Measurements from ENCODE around the gene SIX1. TPM values are rescaled to one million over a fixed set of nuclear protein-coding genes. Genes with fewer than 3 reads are reported as not detected.

The SIX1 gene
- total and polyA plus RNA-seq, 2 of the 13 experiments (the other 11 are each of a cell fraction or from before 2014, with no cell fraction given), result 1.7 to 6.5 TPM

GRCh38 chr14:60648249-60648933 is 886 bp downstream of the SIX1 start (continued):
- TF ChIP-seq, protein P1, sequence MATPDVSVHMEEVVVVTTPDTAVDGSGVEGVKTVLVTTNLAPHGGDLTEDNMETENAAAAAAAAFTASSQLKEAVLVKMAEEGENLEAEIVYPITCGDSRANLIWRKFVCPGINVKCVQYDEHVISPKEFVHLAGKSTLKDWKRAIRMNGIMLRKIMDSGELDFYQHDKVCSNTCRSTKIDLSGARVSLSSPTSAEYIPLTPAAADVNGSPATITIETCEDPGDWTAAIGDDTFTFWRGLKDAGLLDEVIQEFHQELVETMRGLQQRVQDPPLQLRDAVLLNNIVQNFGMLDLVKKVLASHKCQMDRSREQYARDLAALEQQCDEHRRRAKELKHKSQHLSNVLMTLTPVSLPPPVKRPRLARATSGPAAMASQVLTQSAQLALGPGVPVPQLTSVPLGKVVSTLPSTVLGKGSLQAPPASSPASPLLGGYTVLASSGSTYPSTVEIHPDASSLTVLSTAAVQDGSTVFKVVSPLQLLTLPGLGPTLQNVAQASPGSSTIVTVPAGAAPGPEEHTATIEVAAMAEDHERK (CRISPR knock-in tag; IDR thresholded peaks at IDR 0.05; ENCODE audit: low read depth), result no peak
- peak; percentile 10; the same call in 1 of the 2 replicates for TF ChIP-seq ZBTB7A (CRISPR knock-in tag; IDR thresholded peaks at IDR 0.05)
- TF ChIP-seq ZNF263 (CRISPR knock-in tag; IDR thresholded peaks at IDR 0.05), result peak; percentile 64; the same call in 1 of the 2 replicates
- TF ChIP-seq FOXO4 (CRISPR knock-in tag; conservative IDR thresholded peaks at IDR 0.05), result no peak
- TF ChIP-seq ZNF788 (CRISPR knock-in tag; IDR thresholded peaks at IDR 0.05; ENCODE audit: borderline replicate concordance), result no peak
- TF ChIP-seq ZNF615 (CRISPR knock-in tag; IDR thresholded peaks at IDR 0.05; ENCODE audit: borderline replicate concordance), result no peak
- no peak for TF ChIP-seq NR2F6 (IDR thresholded peaks at IDR 0.05)
- no peak; the same call in 1 of the 2 replicates for TF ChIP-seq NR2F6 (CRISPR knock-in tag; IDR thresholded peaks at IDR 0.05)
- no peak for TF ChIP-seq PCBP1 (IDR thresholded peaks at IDR 0.05; ENCODE audit: borderline replicate concordance, low read depth, low read length)
- no peak for TF ChIP-seq JDP2 (CRISPR knock-in tag; IDR thresholded peaks at IDR 0.05; ENCODE audit: borderline replicate concordance)
- 0 out of 2 replicates have a peak, but pooled peaks have one; percentile 39 for TF ChIP-seq ZNF275 (CRISPR knock-in tag; IDR thresholded peaks at IDR 0.05; ENCODE audit: borderline replicate concordance)
- TF ChIP-seq HOXA3 (CRISPR knock-in tag; IDR thresholded peaks at IDR 0.05), result peak; percentile 11
- TF ChIP-seq ZFP41 (CRISPR knock-in tag; IDR thresholded peaks at IDR 0.05; ENCODE audit: borderline replicate concordance), result no peak
- TF ChIP-seq ZNF574 (CRISPR knock-in tag; IDR thresholded peaks at IDR 0.05), result no peak
- TF ChIP-seq, protein P2, sequence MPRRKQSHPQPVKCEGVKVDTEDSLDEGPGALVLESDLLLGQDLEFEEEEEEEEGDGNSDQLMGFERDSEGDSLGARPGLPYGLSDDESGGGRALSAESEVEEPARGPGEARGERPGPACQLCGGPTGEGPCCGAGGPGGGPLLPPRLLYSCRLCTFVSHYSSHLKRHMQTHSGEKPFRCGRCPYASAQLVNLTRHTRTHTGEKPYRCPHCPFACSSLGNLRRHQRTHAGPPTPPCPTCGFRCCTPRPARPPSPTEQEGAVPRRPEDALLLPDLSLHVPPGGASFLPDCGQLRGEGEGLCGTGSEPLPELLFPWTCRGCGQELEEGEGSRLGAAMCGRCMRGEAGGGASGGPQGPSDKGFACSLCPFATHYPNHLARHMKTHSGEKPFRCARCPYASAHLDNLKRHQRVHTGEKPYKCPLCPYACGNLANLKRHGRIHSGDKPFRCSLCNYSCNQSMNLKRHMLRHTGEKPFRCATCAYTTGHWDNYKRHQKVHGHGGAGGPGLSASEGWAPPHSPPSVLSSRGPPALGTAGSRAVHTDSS (CRISPR knock-in tag; conservative IDR thresholded peaks at IDR 0.05), result no peak
- TF ChIP-seq, protein P3, sequence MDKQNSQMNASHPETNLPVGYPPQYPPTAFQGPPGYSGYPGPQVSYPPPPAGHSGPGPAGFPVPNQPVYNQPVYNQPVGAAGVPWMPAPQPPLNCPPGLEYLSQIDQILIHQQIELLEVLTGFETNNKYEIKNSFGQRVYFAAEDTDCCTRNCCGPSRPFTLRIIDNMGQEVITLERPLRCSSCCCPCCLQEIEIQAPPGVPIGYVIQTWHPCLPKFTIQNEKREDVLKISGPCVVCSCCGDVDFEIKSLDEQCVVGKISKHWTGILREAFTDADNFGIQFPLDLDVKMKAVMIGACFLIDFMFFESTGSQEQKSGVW (CRISPR knock-in tag; IDR thresholded peaks at IDR 0.05; ENCODE audit: borderline replicate concordance), result no peak
- TF ChIP-seq ZC3H13 (CRISPR knock-in tag; IDR thresholded peaks at IDR 0.05), result no peak; the same call in 1 of the 2 replicates
- no peak for TF ChIP-seq ZNF329 (CRISPR knock-in tag; IDR thresholded peaks at IDR 0.05; ENCODE audit: low read depth)
- peak; percentile 64; the same call in 1 of the 2 replicates for TF ChIP-seq KAT7 (CRISPR knock-in tag; IDR thresholded peaks at IDR 0.05; ENCODE audit: borderline replicate concordance)
- TF ChIP-seq PRPF4 (IDR thresholded peaks at IDR 0.05; ENCODE audit: low read depth, low read length, poor library complexity, severe bottlenecking), result no peak
